GM10248 (cell line): ENCODE measurements around the gene FAM131C.

Experiments
- CTCF ChIA-PET: fragments of 300-600 bp; sonication (Branson Sonifier 250); formaldehyde crosslinking; extraction: SDS; loops from one replicate; lab custom pipeline; 2021; ENCODE audit warnings: antibody characterized with exemption; lab: Yijun Ruan, JAX
- POLR2A ChIA-PET: fragments of 350-650 bp; sonication (Branson Sonifier 250); formaldehyde crosslinking; extraction: SDS; loops from one replicate; lab custom pipeline; 2020; ENCODE audit warnings: antibody characterized with exemption; lab: Yijun Ruan, JAX
- DNase-seq: peaks from one replicate; pipeline ENCODE4 v3.0.0; 2012; ENCODE audit errors: extremely low spot score
- CTCF ChIP-seq: IDR thresholded peaks from 2 replicates; pipeline ENCODE4 v1.5.1; 2012; ENCODE audit warnings: mild to moderate bottlenecking, low read depth; ENCODE audit errors: extremely low read depth, missing control alignments, control extremely low read depth

Gene FAM131C

GRCh38 chr1:16017076-16017460 lies 56.4 kb downstream of the FAM131C start:
- TF ChIP-seq CTCF: no peak
- ChIA-PET POLR2A (no interaction called here), CTCF (interaction anchor here (1.0 to 1.3 kb wide), 3 partner anchors 10 to 225 kb away, joined by 3 to 5 read pairs (median 3); no protein-coding TSS in a partner anchor)
- DNase-seq: no peak

GRCh38 chr1:16015960-16016901 lies 57.2 kb downstream of the FAM131C start:
- CTCF ChIA-PET: interaction anchor here (1.0 to 1.3 kb wide), 2 partner anchors 9 to 21 kb away, joined by 3 to 5 read pairs; no protein-coding TSS in a partner anchor
- TF ChIP-seq CTCF: no peak
- POLR2A ChIA-PET: no interaction called here
- DNase-seq: no peak

- ChIA-PET CTCF (interaction anchor here (1.8 to 2.9 kb wide), 2 partner anchors 16 to 63 kb away, joined by 5 to 6 read pairs; no protein-coding TSS in a partner anchor), POLR2A (no interaction called here)
Observed at GRCh38 chr1:16015491-16015890, 58.0 kb downstream of the FAM131C start.

GRCh38 chr1:16014509-16015482 lies 58.7 kb downstream of the FAM131C start:
- POLR2A ChIA-PET: interaction anchor here (0.5 kb wide), 1 partner anchor 7 kb away, joined by 3 read pairs; no protein-coding TSS in a partner anchor

More at GRCh38 chr1:16015491-16015890, 58.0 kb downstream of the FAM131C start:
- TF ChIP-seq CTCF: no peak
- DNase-seq: no peak

GRCh38 chr1:16013908-16014258 lies 59.6 kb downstream of the FAM131C start:
- CTCF ChIA-PET: interaction anchor here (1.1 to 2.9 kb wide), 6 partner anchors 10 to 65 kb away, joined by 3 to 6 read pairs (median 4); partner anchors contain the start of gene SRARP
- POLR2A ChIA-PET: no interaction called here
- DNase-seq: no peak
- no peak for TF ChIP-seq CTCF

More at GRCh38 chr1:16014509-16015482, 58.7 kb downstream of the FAM131C start:
- TF ChIP-seq CTCF: no peak
- DNase-seq: no peak
- CTCF ChIA-PET: interaction anchor here (1.1 to 2.9 kb wide), 6 partner anchors 11 to 64 kb away, joined by 3 to 6 read pairs (median 4); partner anchors contain the start of gene SRARP
